Vagina (tissue), 2 donors: ENCODE measurements around the gene FOCAD.

Source experiments
- CTCF ChIP-seq, 3 experiments: fragments of 450-650 bp in 2 of 3; fragments of 200-600 bp in 1 of 3; sonication (generic) in 1 of 3; IDR thresholded peaks; one replicate each; pipeline ENCODE4 v1.5.1; 2017 to 2019; ENCODE audit warnings: antibody characterized with exemption in 3 of 3, mild to moderate bottlenecking in 2 of 3, moderate library complexity in 2 of 3
- POLR2A ChIP-seq, 2 donors: fragments of 450-650 bp; IDR thresholded peaks; one replicate each; pipeline ENCODE4 v1.6.1; 2017; ENCODE audit warnings: antibody characterized with exemption in 2 of 2, mild to moderate bottlenecking in 2 of 2, moderate library complexity in 2 of 2
- POLR2AphosphoS5 ChIP-seq, 2 donors: sonication (generic); formaldehyde crosslinking; IDR thresholded peaks; one replicate each; pipeline ENCODE4 v1.9.0; 2017; ENCODE audit warnings: antibody characterized with exemption in 2 of 2, mild to moderate bottlenecking in 2 of 2, low read depth in 1 of 2; ENCODE audit not compliant: insufficient read depth in 1 of 2

GRCh38 chr9:20728493-20729220, 44.6 kb downstream of the FOCAD start:
- TF ChIP-seq POLR2A (IDR thresholded peaks at IDR 0.05) (no peak), POLR2AphosphoS5 (IDR thresholded peaks at IDR 0.05; ENCODE audit: insufficient read depth in 1 of 2, low read depth in 1 of 2) (no peak), CTCF (IDR thresholded peaks at IDR 0.05) (no peak)
